ENCODE data around the gene TSEN15. TPM values are rescaled to one million over a fixed set of nuclear protein-coding genes. Genes with fewer than 3 reads are reported as not detected.

TSEN15 gene
- total and polyA plus RNA-seq, 2 of the 8 experiments (the other 6 are each of a cell fraction or from before 2014, with no cell fraction given): 23.4 to 31.4 TPM

- TF ChIP-seq SAP30 (IDR thresholded peaks at IDR 0.05; ENCODE audit: insufficient read depth, insufficient replicate concordance, low read length): no peak
Measured at GRCh38 chr1:184017306-184017705, 34.2 kb upstream of the TSEN15 start (continued).

All from H1 (cell line).